Measurements from ENCODE around the gene ANAPC16.

DNA sequence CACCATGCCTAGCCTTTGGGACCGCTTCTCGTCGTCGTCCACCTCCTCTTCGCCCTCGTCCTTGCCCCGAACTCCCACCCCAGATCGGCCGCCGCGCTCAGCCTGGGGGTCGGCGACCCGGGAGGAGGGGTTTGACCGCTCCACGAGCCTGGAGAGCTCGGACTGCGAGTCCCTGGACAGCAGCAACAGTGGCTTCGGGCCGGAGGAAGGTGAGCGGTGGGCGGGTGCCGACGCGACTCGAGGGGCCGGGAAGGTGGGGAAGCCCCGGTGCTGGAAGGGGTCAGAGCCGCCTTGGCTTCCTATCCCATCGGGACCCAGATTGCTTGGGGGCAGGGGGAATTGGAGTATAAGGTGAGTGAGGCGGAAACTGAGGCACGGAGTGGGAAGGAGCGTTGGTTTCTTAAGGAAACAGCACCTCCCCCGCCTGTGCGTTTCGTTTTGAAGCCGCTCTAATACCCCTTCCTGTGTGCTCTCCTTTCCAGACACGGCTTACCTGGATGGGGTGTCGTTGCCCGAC is 58.5 kb downstream of the ANAPC16 start:
- TF ChIP-seq EZH2 (IDR thresholded peaks at IDR 0.05; ENCODE audit: insufficient read depth, poor library complexity, severe bottlenecking) (no peak), EZH2phosphoT487 (IDR thresholded peaks at IDR 0.05; ENCODE audit: insufficient read depth, low read depth) (no peak)
